GM20000 (cell line): Measurements from ENCODE around the gene HTR5A.

Experiments
- DNase-seq: peaks from one replicate; pipeline ENCODE4 v3.0.0; 2012; ENCODE audit warnings: low spot score
- TF ChIP-seq, protein P1 (sequence below): IDR thresholded peaks from 2 replicates; pipeline ENCODE4 v1.5.1; 2012; ENCODE audit warnings: mild to moderate bottlenecking, control low read depth; ENCODE audit errors: extremely low read depth, missing control alignments

The HTR5A gene

DNA sequence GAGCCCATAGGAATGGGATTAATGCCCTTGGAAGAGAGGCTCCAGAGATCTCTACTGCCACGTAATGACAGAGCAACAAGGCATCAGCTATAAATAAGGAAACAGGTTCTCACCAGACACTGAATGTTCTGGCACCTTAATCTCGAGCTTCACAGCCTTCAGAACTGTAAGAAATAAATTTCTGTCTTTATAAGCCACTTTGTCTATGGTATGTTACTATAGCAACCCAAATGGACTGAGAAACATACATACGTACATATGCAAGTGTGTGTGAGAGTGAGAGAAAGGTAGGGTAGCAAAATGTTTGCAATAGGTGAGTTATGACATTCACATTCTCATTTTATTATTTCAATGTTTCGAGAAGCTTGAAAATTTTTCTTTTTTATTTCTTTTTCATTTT lies 22.1 kb upstream of the HTR5A start:
- no peak for DNase-seq
- TF ChIP-seq, protein P1, sequence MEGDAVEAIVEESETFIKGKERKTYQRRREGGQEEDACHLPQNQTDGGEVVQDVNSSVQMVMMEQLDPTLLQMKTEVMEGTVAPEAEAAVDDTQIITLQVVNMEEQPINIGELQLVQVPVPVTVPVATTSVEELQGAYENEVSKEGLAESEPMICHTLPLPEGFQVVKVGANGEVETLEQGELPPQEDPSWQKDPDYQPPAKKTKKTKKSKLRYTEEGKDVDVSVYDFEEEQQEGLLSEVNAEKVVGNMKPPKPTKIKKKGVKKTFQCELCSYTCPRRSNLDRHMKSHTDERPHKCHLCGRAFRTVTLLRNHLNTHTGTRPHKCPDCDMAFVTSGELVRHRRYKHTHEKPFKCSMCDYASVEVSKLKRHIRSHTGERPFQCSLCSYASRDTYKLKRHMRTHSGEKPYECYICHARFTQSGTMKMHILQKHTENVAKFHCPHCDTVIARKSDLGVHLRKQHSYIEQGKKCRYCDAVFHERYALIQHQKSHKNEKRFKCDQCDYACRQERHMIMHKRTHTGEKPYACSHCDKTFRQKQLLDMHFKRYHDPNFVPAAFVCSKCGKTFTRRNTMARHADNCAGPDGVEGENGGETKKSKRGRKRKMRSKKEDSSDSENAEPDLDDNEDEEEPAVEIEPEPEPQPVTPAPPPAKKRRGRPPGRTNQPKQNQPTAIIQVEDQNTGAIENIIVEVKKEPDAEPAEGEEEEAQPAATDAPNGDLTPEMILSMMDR: no peak

- no peak for DNase-seq
- TF ChIP-seq, protein P1: no peak
Measured at GRCh38 chr7:155051355-155051754, 18.8 kb upstream of the HTR5A start.

DNA sequence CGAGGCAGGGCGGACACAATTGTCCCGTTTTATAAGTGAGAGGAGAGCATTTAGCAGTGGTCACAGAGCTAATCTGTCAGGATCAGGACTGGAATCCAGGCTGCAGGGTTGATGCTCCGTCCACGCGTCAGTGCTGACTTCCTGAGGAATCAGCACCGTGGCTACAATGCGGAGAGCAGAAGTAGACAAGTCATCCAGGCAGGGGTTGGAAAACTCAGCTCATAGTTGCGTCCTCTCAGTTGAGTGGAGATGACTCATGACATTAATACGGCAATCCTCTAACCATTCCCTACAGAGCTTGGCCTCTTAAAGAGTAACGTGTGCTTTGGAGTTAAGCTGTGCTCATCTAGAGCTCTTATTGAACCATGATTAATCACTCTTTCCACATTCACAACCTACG lies 17.1 kb upstream of the HTR5A start:
- TF ChIP-seq, protein P1: no peak
- no peak for DNase-seq

DNA sequence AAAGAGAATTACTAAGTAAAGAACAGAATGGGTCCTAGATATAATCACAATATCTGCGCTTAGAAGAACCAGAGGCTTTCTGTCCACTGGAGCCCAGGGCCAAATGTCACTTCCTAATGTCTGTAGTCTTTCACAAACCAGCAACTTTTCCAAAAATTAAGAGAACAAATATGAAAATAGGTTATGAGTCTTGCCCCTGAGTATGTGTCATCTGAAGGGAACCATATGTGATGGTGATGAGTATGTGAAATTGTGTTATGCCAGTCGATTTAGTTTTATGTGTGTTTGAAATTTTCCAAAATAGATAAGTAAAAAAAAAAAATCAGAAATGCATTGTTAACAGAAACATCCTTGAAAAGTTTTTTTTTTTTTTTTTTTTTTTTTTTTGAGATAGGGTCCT lies 15.4 kb upstream of the HTR5A start:
- TF ChIP-seq, protein P1: no peak
- DNase-seq: no peak

- DNase-seq: no peak
- TF ChIP-seq, protein P1: no peak
Measured at GRCh38 chr7:155057076-155057475, 13.0 kb upstream of the HTR5A start.

DNA sequence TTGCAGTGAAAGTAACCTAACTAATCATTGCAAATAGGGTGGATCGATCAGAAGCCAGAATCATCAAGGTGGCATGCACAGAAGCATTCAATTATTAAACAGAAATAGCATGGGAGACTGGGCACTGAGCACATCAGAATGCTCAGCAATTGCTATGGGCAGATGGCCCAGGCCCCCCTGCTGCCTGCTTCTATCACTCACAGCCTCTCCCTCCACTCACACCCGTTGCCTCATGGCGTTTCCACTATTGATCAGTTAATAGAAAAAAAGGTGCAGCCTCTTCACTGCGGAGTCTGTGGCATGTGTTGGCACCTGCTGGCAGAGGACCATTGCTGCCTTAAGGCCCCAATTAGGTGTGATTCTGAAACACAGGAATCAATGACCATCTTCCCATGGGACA lies 11.2 kb upstream of the HTR5A start:
- DNase-seq: no peak
- TF ChIP-seq, protein P1: no peak

- TF ChIP-seq, protein P1: no peak
- no peak for DNase-seq
Measured at GRCh38 chr7:155059703-155060102, 10.4 kb upstream of the HTR5A start.
